Activated CD4-positive, alpha-beta T cell treated with anti-CD3 and anti-CD28 coated beads, Interleukin-2, amount 10 ng/mL, durations not matched to agents 7 days and 5 days (primary cell): Measurements from ENCODE around the gene SNRNP35. TPM values are rescaled to one million over a fixed set of nuclear protein-coding genes. Genes with fewer than 3 reads are reported as not detected.
A peak's percentile ranks its signal among the peaks of the same experiment; 100 is the strongest.
"Not testable (repeated sequence)": the region's sequence is repeated elsewhere in the genome, so short reads cannot be mapped to it uniquely, and the experiment has no call there.

Source experiments
- CTCF ChIA-PET: fragments of 350-600 bp; sonication (Branson Sonifier 250); formaldehyde crosslinking; loops from one replicate; lab custom pipeline; 2021; ENCODE audit warnings: antibody characterized with exemption; lab: Charles Lee
- POLR2A ChIA-PET: fragments of 350-600 bp; sonication (Branson Sonifier 250); formaldehyde crosslinking; loops from one replicate; lab custom pipeline; 2021; ENCODE audit warnings: antibody characterized with exemption; lab: Charles Lee
- DNase-seq: peaks from one replicate; pipeline ENCODE4 v3.0.0-alpha.2; 2020
- H3K27ac Mint-ChIP-seq: one replicate; pipeline ENCODE4 v1.8.0; 2021; ENCODE audit warnings: mild to moderate bottlenecking, moderate library complexity, mixed read lengths
- H3K27me3 Mint-ChIP-seq: one replicate; pipeline ENCODE4 v1.8.0; 2021; ENCODE audit warnings: mixed read lengths
- H3K36me3 Mint-ChIP-seq: one replicate; pipeline ENCODE4 v1.8.0; 2021; ENCODE audit warnings: low read depth, mixed read lengths
- H3K4me1 Mint-ChIP-seq: one replicate; pipeline ENCODE4 v1.8.0; 2021; ENCODE audit warnings: mixed read lengths
- H3K4me3 Mint-ChIP-seq: one replicate; pipeline ENCODE4 v1.8.0; 2021; ENCODE audit warnings: mild to moderate bottlenecking, moderate library complexity, mixed read lengths
- H3K9me3 Mint-ChIP-seq: one replicate; pipeline ENCODE4 v1.8.0; 2021; ENCODE audit warnings: mixed read lengths
- total RNA-seq, 2 experiments: library from RNA; stranded (reverse); gene quantifications; one replicate each; pipeline ENCODE4 v1.2.3, GENCODE V29; 2021

The SNRNP35 gene
- total RNA-seq, 2 experiments from 2014 or later = 24.8 to 31.7 TPM

GRCh38 chr12:123479442-123480180 is 21.7 kb downstream of the SNRNP35 start:
- Mint-ChIP-seq H3K27me3 (no peaks in the 10 kb centered on the region), H3K4me1 (peaks cover 35% of the 10 kb centered on the region), H3K9me3 (no peaks in the 10 kb centered on the region), H3K36me3 (peaks cover 3% of the 10 kb centered on the region), H3K4me3 (no peak overlapping the region), H3K27ac (peak overlapping the region; percentile 36)
- CTCF ChIA-PET = no interaction called here
- DNase-seq = no peak
- POLR2A ChIA-PET = no interaction called here

- POLR2A ChIA-PET, H3K27ac Mint-ChIP-seq, H3K27me3 Mint-ChIP-seq, H3K36me3 Mint-ChIP-seq, H3K4me3 Mint-ChIP-seq, DNase-seq, H3K9me3 Mint-ChIP-seq: not testable (repeated sequence)
- CTCF ChIA-PET = interaction anchor here (0.5 to 1.0 kb wide), 2 partner anchors 13 to 40 kb away, joined by 3 read pairs; no protein-coding TSS in a partner anchor
- peaks cover 29% of the 10 kb centered on the region for H3K4me1 Mint-ChIP-seq
Observed at GRCh38 chr12:123481251-123481650, 23.3 kb downstream of the SNRNP35 start.

GRCh38 chr12:123482876-123483275 is 24.9 kb downstream of the SNRNP35 start:
- H3K27ac Mint-ChIP-seq = no peak overlapping the region
- ChIA-PET CTCF (interaction anchor here (0.7 kb wide), 1 partner anchor 82 kb away, joined by 3 read pairs; no protein-coding TSS in a partner anchor), POLR2A (no interaction called here)

DNA sequence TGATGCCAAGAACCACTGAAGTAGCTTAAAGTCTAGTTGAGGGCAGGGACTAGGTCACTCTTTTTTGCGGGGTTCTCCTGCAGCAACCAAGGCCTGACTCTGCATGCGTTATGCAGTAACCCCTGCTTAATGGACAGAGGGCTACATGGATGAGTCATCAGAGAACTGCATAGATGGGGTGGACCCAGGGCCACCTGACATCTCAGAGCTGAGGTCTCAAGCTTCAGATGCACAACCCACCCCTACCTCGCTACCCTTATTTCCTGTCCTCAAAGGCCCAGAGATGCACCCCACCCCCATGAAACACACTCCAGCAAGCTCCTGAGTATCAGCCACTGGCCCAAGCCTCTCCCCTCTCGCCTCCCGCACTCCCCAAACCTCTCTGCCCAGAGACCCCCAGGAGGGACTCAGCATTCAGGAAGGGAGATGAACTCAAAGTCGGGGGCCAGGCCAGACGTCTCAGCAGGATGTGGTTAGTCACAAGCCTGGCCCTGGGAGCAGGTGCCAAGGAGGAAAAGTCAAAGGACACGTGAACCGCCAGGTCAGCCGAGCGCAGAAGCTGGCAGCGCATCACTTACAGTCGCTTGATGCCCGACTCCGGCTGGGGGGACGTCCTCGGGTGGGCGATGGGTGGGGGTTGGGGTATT is 25.8 kb downstream of the SNRNP35 start:
- H3K27ac Mint-ChIP-seq = peak overlapping the region; percentile 20

More at GRCh38 chr12:123482876-123483275, 24.9 kb downstream of the SNRNP35 start:
- no peak overlapping the region for H3K4me3 Mint-ChIP-seq
- H3K36me3 Mint-ChIP-seq = no peaks in the 10 kb centered on the region
- H3K4me1 Mint-ChIP-seq = peaks cover 27% of the 10 kb centered on the region
- no peaks in the 10 kb centered on the region for H3K27me3 Mint-ChIP-seq
- no peaks in the 10 kb centered on the region for H3K9me3 Mint-ChIP-seq
- DNase-seq = no peak

GRCh38 chr12:123485756-123486155 is 27.8 kb downstream of the SNRNP35 start:
- H3K4me1 Mint-ChIP-seq = peaks cover 18% of the 10 kb centered on the region
- H3K4me3 Mint-ChIP-seq = no peak overlapping the region
- POLR2A ChIA-PET = no interaction called here
- H3K9me3 Mint-ChIP-seq = no peaks in the 10 kb centered on the region
- no peaks in the 10 kb centered on the region for H3K27me3 Mint-ChIP-seq
- DNase-seq = no peak
- CTCF ChIA-PET = interaction anchor here (0.8 to 1.1 kb wide), 2 partner anchors 19 to 21 kb away, joined by 3 read pairs; no protein-coding TSS in a partner anchor
- H3K27ac Mint-ChIP-seq = no peak overlapping the region
- H3K36me3 Mint-ChIP-seq = no peaks in the 10 kb centered on the region

More for the DNA sequence above, 25.8 kb downstream of the SNRNP35 start:
- ChIA-PET CTCF (interaction anchor here (0.6 to 1.5 kb wide), 3 partner anchors 9 to 183 kb away, joined by 3 to 8 read pairs (median 4); no protein-coding TSS in a partner anchor), POLR2A (no interaction called here)
- Mint-ChIP-seq H3K4me1 (peaks cover 27% of the 10 kb centered on the region), H3K4me3 (no peak overlapping the region), H3K9me3 (no peaks in the 10 kb centered on the region), H3K27me3 (no peaks in the 10 kb centered on the region), H3K36me3 (no peaks in the 10 kb centered on the region)
- DNase-seq = no peak

DNA sequence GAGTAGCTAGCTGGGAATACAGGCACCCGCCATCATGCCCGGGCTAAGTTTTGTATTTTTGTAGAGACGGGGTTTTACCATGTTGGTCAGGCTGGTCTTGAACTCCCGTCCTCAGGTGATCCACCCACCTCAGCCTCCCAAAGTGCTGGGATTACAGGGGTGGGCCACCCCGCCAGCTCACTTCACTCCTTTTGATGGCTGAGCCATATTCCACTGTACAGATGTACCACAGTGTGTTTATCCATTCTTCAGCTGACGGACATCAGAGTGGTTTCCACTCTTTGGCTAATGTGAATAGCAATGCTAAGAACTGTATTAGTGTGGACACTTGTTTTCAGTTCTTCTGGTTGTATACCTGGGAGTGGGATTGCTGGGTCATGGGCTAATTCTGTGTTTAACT is 29.5 kb downstream of the SNRNP35 start:
- DNase-seq = no peak
- Mint-ChIP-seq H3K9me3 (no peaks in the 10 kb centered on the region), H3K36me3 (no peaks in the 10 kb centered on the region), H3K4me3 (no peak overlapping the region), H3K27ac (no peak overlapping the region), H3K4me1 (peaks cover 17% of the 10 kb centered on the region), H3K27me3 (no peaks in the 10 kb centered on the region)
- CTCF ChIA-PET = interaction anchor here (1.1 kb wide), 1 partner anchor 9 kb away, joined by 3 read pairs; no protein-coding TSS in a partner anchor
- POLR2A ChIA-PET = no interaction called here

GRCh38 chr12:123488539-123489230 is 30.7 kb downstream of the SNRNP35 start:
- peaks cover 14% of the 10 kb centered on the region for H3K4me1 Mint-ChIP-seq
- ChIA-PET POLR2A (no interaction called here), CTCF (interaction anchor here (0.6 to 1.8 kb wide), 4 partner anchors 8 to 1090 kb away, joined by 3 to 6 read pairs (median 3); no protein-coding TSS in a partner anchor)
- no peaks in the 10 kb centered on the region for H3K9me3 Mint-ChIP-seq
- no peak overlapping the region for H3K27ac Mint-ChIP-seq
- H3K27me3 Mint-ChIP-seq = no peaks in the 10 kb centered on the region
- H3K4me3 Mint-ChIP-seq = no peak overlapping the region
- DNase-seq = no peak
- H3K36me3 Mint-ChIP-seq = no peaks in the 10 kb centered on the region

- H3K36me3 Mint-ChIP-seq = no peaks in the 10 kb centered on the region
- H3K9me3 Mint-ChIP-seq = no peaks in the 10 kb centered on the region
- no peak for DNase-seq
- H3K4me1 Mint-ChIP-seq = peaks cover 5% of the 10 kb centered on the region
- H3K4me3 Mint-ChIP-seq = no peak overlapping the region
- CTCF ChIA-PET = interaction anchor here (1.8 kb wide), 1 partner anchor 9 kb away, joined by 3 read pairs; no protein-coding TSS in a partner anchor
- no peaks in the 10 kb centered on the region for H3K27me3 Mint-ChIP-seq
- H3K27ac Mint-ChIP-seq = no peak overlapping the region
- POLR2A ChIA-PET = no interaction called here
Observed at GRCh38 chr12:123489580-123489979, 31.6 kb downstream of the SNRNP35 start.

GRCh38 chr12:123490089-123490488 is 32.1 kb downstream of the SNRNP35 start:
- no peak for DNase-seq
- no peaks in the 10 kb centered on the region for H3K4me1 Mint-ChIP-seq
- H3K9me3 Mint-ChIP-seq = no peaks in the 10 kb centered on the region
- H3K27me3 Mint-ChIP-seq = no peaks in the 10 kb centered on the region
- H3K4me3 Mint-ChIP-seq = no peak overlapping the region
- ChIA-PET CTCF (interaction anchor here (1.8 kb wide), 1 partner anchor 8 kb away, joined by 3 read pairs; no protein-coding TSS in a partner anchor), POLR2A (no interaction called here)
- no peaks in the 10 kb centered on the region for H3K36me3 Mint-ChIP-seq
- no peak overlapping the region for H3K27ac Mint-ChIP-seq

GRCh38 chr12:123491056-123491455 is 33.1 kb downstream of the SNRNP35 start:
- no peak for DNase-seq
- ChIA-PET POLR2A (no interaction called here), CTCF (no interaction called here)
- H3K27me3 Mint-ChIP-seq = no peaks in the 10 kb centered on the region
- H3K27ac Mint-ChIP-seq = no peak overlapping the region
- no peaks in the 10 kb centered on the region for H3K9me3 Mint-ChIP-seq
- no peaks in the 10 kb centered on the region for H3K4me1 Mint-ChIP-seq
- no peaks in the 10 kb centered on the region for H3K36me3 Mint-ChIP-seq
- H3K4me3 Mint-ChIP-seq = no peak overlapping the region

GRCh38 chr12:123491481-123491880 is 33.5 kb downstream of the SNRNP35 start:
- no peaks in the 10 kb centered on the region for H3K9me3 Mint-ChIP-seq
- POLR2A ChIA-PET = no interaction called here
- no peaks in the 10 kb centered on the region for H3K27me3 Mint-ChIP-seq
- H3K36me3 Mint-ChIP-seq = no peaks in the 10 kb centered on the region
- no peak overlapping the region for H3K27ac Mint-ChIP-seq
- H3K4me1 Mint-ChIP-seq = no peaks in the 10 kb centered on the region
- no peak overlapping the region for H3K4me3 Mint-ChIP-seq
- CTCF ChIA-PET = no interaction called here
- DNase-seq = no peak

- H3K4me3 Mint-ChIP-seq, H3K36me3 Mint-ChIP-seq, CTCF ChIA-PET, H3K27me3 Mint-ChIP-seq, H3K4me1 Mint-ChIP-seq, POLR2A ChIA-PET, H3K27ac Mint-ChIP-seq, H3K9me3 Mint-ChIP-seq, DNase-seq: not testable (repeated sequence)
Observed at GRCh38 chr12:123492339-123493039, 34.5 kb downstream of the SNRNP35 start.
